ENCODE data around the gene KIAA1614. TPM values are rescaled to one million over a fixed set of nuclear protein-coding genes. Genes with fewer than 3 reads are reported as not detected.

The KIAA1614 gene
- 10 to 100 TPM in 2 of 4 donors, 1 to 10 TPM in 2; 1.0 to 17.1 (median 6.6) TPM for total RNA-seq

- H3K4me1 ChIP-seq, result no peaks in the 10 kb centered on the region
- no peaks in the 10 kb centered on the region for H3K9me3 ChIP-seq
- DNase-seq, result peak; percentile 31 to 62
- peak within 1 kb of the TSS; percentile 89 to 96 for H3K27ac ChIP-seq
- peak in 1 of 4 experiments; percentile 2 for TF ChIP-seq CTCF (IDR thresholded peaks at IDR 0.05)
- TF ChIP-seq POLR2A (IDR thresholded peaks at IDR 0.05), result no peak
- H3K4me3 ChIP-seq, result peak within 1 kb of the TSS; percentile 27 to 67
- intact Hi-C loops (cut with DNase I; ENCODE audit: low total_unique reads), result no loop called here
- H3K36me3 ChIP-seq, result no peaks in the 10 kb centered on the region
- H3K27me3 ChIP-seq, result no peaks in the 10 kb centered on the region
Measured at GRCh38 chr1:180912801-180913565, at the start of gene KIAA1614. Gene KIAA1614 (plus strand): TSS chr1:180912897. CDS start chr1:180913244, 347 bp downstream.

- Histone ChIP-seq H3K27ac (no peak overlapping the region), H3K27me3 (no peaks in the 10 kb centered on the region), H3K9me3 (no peaks in the 10 kb centered on the region), H3K36me3 (no peaks in the 10 kb centered on the region), H3K4me3 (no peak overlapping the region), H3K4me1 (no peaks in the 10 kb centered on the region)
- peak in 1 of 2 donors; percentile 18 for DNase-seq
- intact Hi-C loops (cut with DNase I; ENCODE audit: low total_unique reads), result no loop called here
- peak; percentile 59 to 82 (median 77) for TF ChIP-seq CTCF (IDR thresholded peaks at IDR 0.05)
- no peak for TF ChIP-seq POLR2A (IDR thresholded peaks at IDR 0.05)
Measured at GRCh38 chr1:180863158-180863775, 49.4 kb upstream of the KIAA1614 start.

GRCh38 chr1:180881806-180882509, 30.7 kb upstream of the KIAA1614 start:
- no peak overlapping the region for H3K4me3 ChIP-seq
- no peak overlapping the region for H3K27ac ChIP-seq
- no peaks in the 10 kb centered on the region for H3K4me1 ChIP-seq
- intact Hi-C loops (cut with DNase I; ENCODE audit: low total_unique reads), result loop anchor here (5.0 kb wide), 1 partner anchor 285 kb away; no protein-coding TSS in a partner anchor
- no peaks in the 10 kb centered on the region for H3K9me3 ChIP-seq
- TF ChIP-seq CTCF (IDR thresholded peaks at IDR 0.05), result peak; percentile 39 to 61 (median 52)
- no peak for TF ChIP-seq POLR2A (IDR thresholded peaks at IDR 0.05)
- no peaks in the 10 kb centered on the region for H3K36me3 ChIP-seq
- no peak for DNase-seq
- no peaks in the 10 kb centered on the region for H3K27me3 ChIP-seq

- Histone ChIP-seq H3K9me3 (no peaks in the 10 kb centered on the region), H3K36me3 (no peaks in the 10 kb centered on the region), H3K4me3 (no peak overlapping the region), H3K27ac (no peak overlapping the region), H3K27me3 (no peaks in the 10 kb centered on the region), H3K4me1 (no peaks in the 10 kb centered on the region)
- DNase-seq, result no peak
- TF ChIP-seq POLR2A (IDR thresholded peaks at IDR 0.05) (no peak), CTCF (IDR thresholded peaks at IDR 0.05) (no peak)
- intact Hi-C loops (cut with DNase I; ENCODE audit: low total_unique reads), result loop anchor here (5.0 kb wide), 1 partner anchor 283 kb away; no protein-coding TSS in a partner anchor
Measured at GRCh38 chr1:180884588-180885300, 28.0 kb upstream of the KIAA1614 start.
